ENCODE measurements around the gene CNIH2. TPM values are rescaled to one million over a fixed set of nuclear protein-coding genes. Genes with fewer than 3 reads are reported as not detected.

The CNIH2 gene
- total and polyA plus RNA-seq, 7 donors: 0.05 TPM; not detected in 6

DNA sequence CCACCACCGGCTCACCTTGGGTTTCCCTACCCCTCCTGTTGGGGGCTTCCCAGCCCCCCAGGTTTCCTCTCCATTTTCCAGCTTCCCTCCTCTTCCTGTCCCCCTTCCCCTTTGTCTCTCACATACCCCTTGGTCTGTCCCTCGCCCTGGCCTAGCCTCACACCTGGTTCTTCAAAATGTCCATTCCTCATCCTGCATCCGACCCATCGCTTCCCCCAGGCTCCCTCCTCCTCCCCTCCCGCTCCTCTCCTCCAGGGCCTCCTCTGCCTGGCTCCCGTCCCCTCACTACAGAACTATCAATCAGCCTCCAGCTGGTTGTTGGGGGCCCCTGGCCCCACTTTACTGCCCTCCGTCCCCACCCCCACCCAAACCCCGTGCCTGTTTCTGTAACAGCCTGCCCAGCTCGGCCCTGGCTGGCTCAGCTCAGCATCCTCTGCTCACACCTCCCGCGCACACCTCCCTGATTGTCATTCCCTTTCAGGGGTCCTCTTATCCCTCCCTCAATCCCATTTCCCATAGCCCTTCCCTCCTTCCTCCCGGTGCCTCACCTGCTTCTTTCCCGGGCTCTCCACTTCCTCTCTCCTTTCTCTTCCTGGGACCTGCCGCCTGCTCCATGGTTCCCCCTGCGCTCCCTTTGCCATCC lies 1.2 kb downstream of the CNIH2 start:
- H3K27ac ChIP-seq: no peak overlapping the region
- peak in 1 of 2 donors; percentile 44 for DNase-seq
- 73 to 80% (median 75%) methylated on average over 14 to 15 of the region's 15 CpGs for WGBS, 3 donors
- H3K27me3 ChIP-seq (ENCODE audit: insufficient read depth in 3 of 3, low read length in 2 of 3): peaks cover 0 to 7% (median 0%) of the 10 kb centered on the region in 3 donors
- H3K4me1 ChIP-seq: peaks cover 9% of the 10 kb centered on the region
- H3K4me3 ChIP-seq: no peak overlapping the region
- intact Hi-C loops (cut with DNase I): no loop called here
- ATAC-seq: no peak
- H3K9me3 ChIP-seq: no peaks in the 10 kb centered on the region
- no peak for TF ChIP-seq CTCF (IDR thresholded peaks at IDR 0.05)
- H3K36me3 ChIP-seq (ENCODE audit: insufficient read depth in 1 of 2, low read depth in 1 of 2): peaks cover 5 to 30% of the 10 kb centered on the region in 2 donors

- no peak for TF ChIP-seq CTCF (IDR thresholded peaks at IDR 0.05)
- peaks cover 9% of the 10 kb centered on the region for H3K4me1 ChIP-seq
- H3K27ac ChIP-seq: no peak overlapping the region
- H3K27me3 ChIP-seq (ENCODE audit: insufficient read depth in 3 of 3, low read length in 2 of 3): peaks cover 0 to 7% (median 0%) of the 10 kb centered on the region in 3 donors
- H3K9me3 ChIP-seq: no peaks in the 10 kb centered on the region
- H3K4me3 ChIP-seq: no peak overlapping the region
- 53 to 76% (median 62%) methylated on average over 14 of the region's 14 CpGs for WGBS, 3 donors
- peaks cover 9 to 30% of the 10 kb centered on the region in 2 donors for H3K36me3 ChIP-seq (ENCODE audit: insufficient read depth in 1 of 2, low read depth in 1 of 2)
- intact Hi-C loops (cut with DNase I): no loop called here
- no peak for DNase-seq
- ATAC-seq: no peak
Measured at GRCh38 chr11:66280428-66280827, 2.5 kb downstream of the CNIH2 start.

- no peak overlapping the region for H3K4me3 ChIP-seq
- H3K36me3 ChIP-seq (ENCODE audit: insufficient read depth in 1 of 2, low read depth in 1 of 2): peaks cover 9 to 30% of the 10 kb centered on the region in 2 donors
- WGBS, 3 donors: 68 to 84% (median 77%) methylated on average over 6 of the region's 6 CpGs
- H3K9me3 ChIP-seq: no peaks in the 10 kb centered on the region
- no peak overlapping the region for H3K27ac ChIP-seq
- no peak for TF ChIP-seq CTCF (IDR thresholded peaks at IDR 0.05)
- no peak for DNase-seq
- H3K4me1 ChIP-seq: peaks cover 9% of the 10 kb centered on the region
- intact Hi-C loops (cut with DNase I): no loop called here
- no peak for ATAC-seq
- peaks cover 0 to 7% (median 0%) of the 10 kb centered on the region in 3 donors for H3K27me3 ChIP-seq (ENCODE audit: insufficient read depth in 3 of 3, low read length in 2 of 3)
Measured at GRCh38 chr11:66281001-66281400, 3.0 kb downstream of the CNIH2 start.

DNA sequence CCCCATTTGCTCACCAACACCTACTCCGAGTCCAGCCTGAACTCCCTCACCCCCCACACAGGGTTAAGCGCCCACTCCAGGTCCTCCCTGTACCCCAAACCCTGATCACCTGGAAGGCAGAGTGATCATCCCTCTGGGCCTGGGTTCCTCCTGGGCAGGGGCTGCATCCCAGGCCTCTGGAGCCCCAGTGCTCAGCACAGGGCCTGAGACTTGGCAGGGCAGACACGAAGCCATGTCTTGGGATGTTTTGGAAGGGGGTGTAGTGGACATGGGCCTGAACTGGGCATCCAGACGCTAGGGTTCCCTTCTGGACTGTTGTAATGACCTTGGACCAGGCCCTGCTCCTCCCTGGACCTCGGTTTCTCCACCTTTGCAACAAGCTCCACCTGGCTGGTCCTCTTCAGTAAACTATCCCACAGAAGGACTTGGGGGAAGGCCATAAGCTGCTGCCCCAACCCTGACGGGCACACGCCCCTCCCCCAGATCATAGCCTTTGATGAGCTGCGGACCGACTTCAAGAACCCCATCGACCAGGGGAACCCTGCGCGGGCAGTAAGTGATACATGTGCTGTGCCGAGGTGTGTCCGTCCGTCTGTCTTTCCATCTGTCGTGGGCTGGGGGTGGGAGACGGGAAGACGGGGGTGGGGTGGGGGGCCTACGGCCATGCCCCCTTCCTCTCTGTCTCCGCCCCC lies 3.9 kb downstream of the CNIH2 start:
- no peak for DNase-seq
- Histone ChIP-seq H3K36me3 (ENCODE audit: insufficient read depth in 1 of 2, low read depth in 1 of 2) (peaks cover 6 to 30% of the 10 kb centered on the region in 2 donors), H3K4me1 (peaks cover 9% of the 10 kb centered on the region), H3K27me3 (ENCODE audit: insufficient read depth in 3 of 3, low read length in 2 of 3) (peaks cover 0 to 7% (median 0%) of the 10 kb centered on the region in 3 donors), H3K9me3 (no peaks in the 10 kb centered on the region), H3K4me3 (no peak overlapping the region), H3K27ac (no peak overlapping the region)
- intact Hi-C loops (cut with DNase I): loop anchor here in 1 of 2 donors (1.0 kb wide), 1 partner anchor 60 kb away; no protein-coding TSS in a partner anchor
- WGBS, 3 donors: 29 to 36% (median 32%) methylated on average over 20 of the region's 20 CpGs
- ATAC-seq: peak in 3 of 4 donors; percentile 1 to 4 (median 3)
- TF ChIP-seq CTCF (IDR thresholded peaks at IDR 0.05): no peak
